Activated CD4-positive, alpha-beta memory T cell treated with anti-CD3 and anti-CD28 coated beads for 36 hours (primary cell): ENCODE results near the gene GRK5. TPM values are rescaled to one million over a fixed set of nuclear protein-coding genes. Genes with fewer than 3 reads are reported as not detected.

Experiments
- CTCF ChIA-PET: fragments of 350-600 bp; sonication (Branson Sonifier 250); formaldehyde crosslinking; loops from one replicate; lab custom pipeline; 2021; ENCODE audit warnings: antibody characterized with exemption, inconsistent platforms; lab: Charles Lee
- POLR2A ChIA-PET: fragments of 350-600 bp; sonication (Branson Sonifier 250); formaldehyde crosslinking; loops from one replicate; lab custom pipeline; 2021; ENCODE audit warnings: antibody characterized with exemption; lab: Charles Lee
- DNase-seq: peaks from one replicate; pipeline ENCODE4 v3.0.0-alpha.2; 2020
- H3K27ac Mint-ChIP-seq: one replicate; pipeline ENCODE4 v1.8.0; 2021; ENCODE audit warnings: mixed read lengths
- H3K27me3 Mint-ChIP-seq: one replicate; pipeline ENCODE4 v1.8.0; 2021; ENCODE audit warnings: mixed read lengths
- H3K36me3 Mint-ChIP-seq: one replicate; pipeline ENCODE4 v1.8.0; 2021; ENCODE audit warnings: mixed read lengths
- H3K4me1 Mint-ChIP-seq: one replicate; pipeline ENCODE4 v1.8.0; 2021; ENCODE audit warnings: low read depth, mixed read lengths
- H3K4me3 Mint-ChIP-seq: one replicate; pipeline ENCODE4 v1.8.0; 2021; ENCODE audit warnings: mild to moderate bottlenecking, mixed read lengths
- H3K9me3 Mint-ChIP-seq: one replicate; pipeline ENCODE4 v1.8.0; 2021; ENCODE audit warnings: mixed read lengths
- intact Hi-C: fragments of 100-400 bp; cut with micrococcal nuclease; formaldehyde crosslinking; loops from one replicate; pipeline ENCODE4 v1.15.1; 2023
- total RNA-seq, 2 experiments: library from RNA; stranded (reverse); gene quantifications; one replicate each; pipeline ENCODE4 v1.2.3, GENCODE V29; 2021

Gene GRK5
- total RNA-seq, 2 experiments from 2014 or later = 22.7 to 23.0 TPM

GRCh38 chr10:119370972-119371703 lies 163.8 kb downstream of the GRK5 start:
- no peaks in the 10 kb centered on the region for H3K9me3 Mint-ChIP-seq
- no peaks in the 10 kb centered on the region for H3K27me3 Mint-ChIP-seq
- intact Hi-C loops = loop anchor here (5.0 to 10.0 kb wide), 2 partner anchors 64 to 116 kb away; no protein-coding TSS in a partner anchor
- no peak for DNase-seq
- no peak overlapping the region for H3K27ac Mint-ChIP-seq
- H3K4me3 Mint-ChIP-seq = no peak overlapping the region
- H3K36me3 Mint-ChIP-seq = no peaks in the 10 kb centered on the region
- ChIA-PET POLR2A (no interaction called here), CTCF (interaction anchor here (0.9 to 1.5 kb wide), 2 partner anchors 164 to 172 kb away, joined by 3 to 7 read pairs; partner anchors contain the start of gene GRK5)
- peaks cover 25% of the 10 kb centered on the region for H3K4me1 Mint-ChIP-seq

GRCh38 chr10:119371704-119372663 lies 164.6 kb downstream of the GRK5 start:
- Mint-ChIP-seq H3K4me3 (no peak overlapping the region), H3K27ac (no peak overlapping the region), H3K36me3 (no peaks in the 10 kb centered on the region), H3K4me1 (peaks cover 25% of the 10 kb centered on the region), H3K27me3 (no peaks in the 10 kb centered on the region), H3K9me3 (no peaks in the 10 kb centered on the region)
- POLR2A ChIA-PET = no interaction called here
- CTCF ChIA-PET = interaction anchor here (0.7 to 1.5 kb wide), 4 partner anchors 74 to 165 kb away, joined by 3 to 7 read pairs (median 3); partner anchors contain the start of gene GRK5
- no peak for DNase-seq
- intact Hi-C loops = loop anchor here (2.0 to 10.0 kb wide), 3 partner anchors 65 to 163 kb away; no protein-coding TSS in a partner anchor

- CTCF ChIA-PET = no interaction called here
- POLR2A ChIA-PET = no interaction called here
- Mint-ChIP-seq H3K27me3 (no peaks in the 10 kb centered on the region), H3K4me1 (peaks cover 25% of the 10 kb centered on the region), H3K36me3 (no peaks in the 10 kb centered on the region), H3K27ac (no peak overlapping the region), H3K9me3 (no peaks in the 10 kb centered on the region), H3K4me3 (no peak overlapping the region)
- no peak for DNase-seq
- intact Hi-C loops = loop anchor here (2.0 to 10.0 kb wide), 3 partner anchors 66 to 165 kb away; no protein-coding TSS in a partner anchor
These were observed 166.1 kb downstream of the GRK5 start for GRCh38 chr10:119373294-119374102.

- ChIA-PET POLR2A (no interaction called here), CTCF (no interaction called here)
- intact Hi-C loops = loop anchor here (5.0 to 10.0 kb wide), 2 partner anchors 67 to 119 kb away; no protein-coding TSS in a partner anchor
- peaks cover 25% of the 10 kb centered on the region for H3K4me1 Mint-ChIP-seq
- no peak for DNase-seq
- no peak overlapping the region for H3K4me3 Mint-ChIP-seq
- no peaks in the 10 kb centered on the region for H3K36me3 Mint-ChIP-seq
- no peak overlapping the region for H3K27ac Mint-ChIP-seq
- H3K9me3 Mint-ChIP-seq = no peaks in the 10 kb centered on the region
- no peaks in the 10 kb centered on the region for H3K27me3 Mint-ChIP-seq
These were observed 166.9 kb downstream of the GRK5 start for GRCh38 chr10:119374236-119374635.

GRCh38 chr10:119375574-119376272 lies 168.4 kb downstream of the GRK5 start:
- Mint-ChIP-seq H3K4me3 (no peak overlapping the region), H3K9me3 (no peaks in the 10 kb centered on the region), H3K27ac (no peak overlapping the region), H3K36me3 (peaks cover 1% of the 10 kb centered on the region), H3K4me1 (peaks cover 19% of the 10 kb centered on the region), H3K27me3 (no peaks in the 10 kb centered on the region)
- intact Hi-C loops = loop anchor here (10.0 kb wide), 1 partner anchor 121 kb away; no protein-coding TSS in a partner anchor
- ChIA-PET POLR2A (no interaction called here), CTCF (no interaction called here)
- DNase-seq = no peak

- Mint-ChIP-seq H3K27me3 (no peaks in the 10 kb centered on the region), H3K36me3 (peaks cover 7% of the 10 kb centered on the region), H3K27ac (no peak overlapping the region), H3K4me1 (peaks cover 15% of the 10 kb centered on the region), H3K4me3 (no peak overlapping the region), H3K9me3 (no peaks in the 10 kb centered on the region)
- ChIA-PET POLR2A (no interaction called here), CTCF (no interaction called here)
- intact Hi-C loops = loop anchor here (10.0 kb wide), 1 partner anchor 123 kb away; no protein-coding TSS in a partner anchor
- no peak for DNase-seq
These were observed 170.1 kb downstream of the GRK5 start for GRCh38 chr10:119377451-119377957.

GRCh38 chr10:119377958-119378736 lies 170.8 kb downstream of the GRK5 start:
- CTCF ChIA-PET = no interaction called here
- H3K27me3 Mint-ChIP-seq = no peaks in the 10 kb centered on the region
- no peak overlapping the region for H3K27ac Mint-ChIP-seq
- POLR2A ChIA-PET = no interaction called here
- H3K9me3 Mint-ChIP-seq = no peaks in the 10 kb centered on the region
- H3K36me3 Mint-ChIP-seq = peaks cover 10% of the 10 kb centered on the region
- no peak for DNase-seq
- peaks cover 11% of the 10 kb centered on the region for H3K4me1 Mint-ChIP-seq
- no peak overlapping the region for H3K4me3 Mint-ChIP-seq
- intact Hi-C loops = loop anchor here (10.0 kb wide), 1 partner anchor 123 kb away; no protein-coding TSS in a partner anchor

GRCh38 chr10:119378737-119379067 lies 171.3 kb downstream of the GRK5 start:
- peaks cover 10% of the 10 kb centered on the region for H3K4me1 Mint-ChIP-seq
- no peaks in the 10 kb centered on the region for H3K27me3 Mint-ChIP-seq
- DNase-seq = no peak
- intact Hi-C loops = loop anchor here (10.0 kb wide), 1 partner anchor 124 kb away; no protein-coding TSS in a partner anchor
- no peak overlapping the region for H3K27ac Mint-ChIP-seq
- H3K9me3 Mint-ChIP-seq = no peaks in the 10 kb centered on the region
- ChIA-PET CTCF (no interaction called here), POLR2A (no interaction called here)
- H3K36me3 Mint-ChIP-seq = peaks cover 12% of the 10 kb centered on the region
- H3K4me3 Mint-ChIP-seq = no peak overlapping the region

- ChIA-PET CTCF (no interaction called here), POLR2A (no interaction called here)
- Mint-ChIP-seq H3K4me1 (peaks cover 12% of the 10 kb centered on the region), H3K36me3 (peaks cover 12% of the 10 kb centered on the region), H3K27ac (no peak overlapping the region), H3K27me3 (no peaks in the 10 kb centered on the region), H3K4me3 (no peak overlapping the region), H3K9me3 (no peaks in the 10 kb centered on the region)
- intact Hi-C loops = loop anchor here (10.0 kb wide), 1 partner anchor 125 kb away; no protein-coding TSS in a partner anchor
- no peak for DNase-seq
These were observed 172.2 kb downstream of the GRK5 start for GRCh38 chr10:119379466-119380071.

- ChIA-PET POLR2A (no interaction called here), CTCF (no interaction called here)
- no peak for DNase-seq
- intact Hi-C loops = no loop called here
- H3K9me3 Mint-ChIP-seq = no peaks in the 10 kb centered on the region
- no peaks in the 10 kb centered on the region for H3K27me3 Mint-ChIP-seq
- no peak overlapping the region for H3K4me3 Mint-ChIP-seq
- peaks cover 14% of the 10 kb centered on the region for H3K36me3 Mint-ChIP-seq
- H3K4me1 Mint-ChIP-seq = peaks cover 12% of the 10 kb centered on the region
- no peak overlapping the region for H3K27ac Mint-ChIP-seq
These were observed 175.9 kb downstream of the GRK5 start for GRCh38 chr10:119383174-119383856.
